GM21423 (cell line): ENCODE measurements around the gene RERE.
"Not testable (repeated sequence)": the region's sequence is repeated elsewhere in the genome, so short reads cannot be mapped to it uniquely, and the experiment has no call there.

Experiments used
- ATAC-seq: cut with Tn5 transposase; IDR thresholded peaks from one replicate; pipeline ENCODE4 v1.9.1; 2021; ENCODE audit warnings: mild to moderate bottlenecking, moderate library complexity; ENCODE audit not compliant: unreplicated experiment

The RERE gene

DNA sequence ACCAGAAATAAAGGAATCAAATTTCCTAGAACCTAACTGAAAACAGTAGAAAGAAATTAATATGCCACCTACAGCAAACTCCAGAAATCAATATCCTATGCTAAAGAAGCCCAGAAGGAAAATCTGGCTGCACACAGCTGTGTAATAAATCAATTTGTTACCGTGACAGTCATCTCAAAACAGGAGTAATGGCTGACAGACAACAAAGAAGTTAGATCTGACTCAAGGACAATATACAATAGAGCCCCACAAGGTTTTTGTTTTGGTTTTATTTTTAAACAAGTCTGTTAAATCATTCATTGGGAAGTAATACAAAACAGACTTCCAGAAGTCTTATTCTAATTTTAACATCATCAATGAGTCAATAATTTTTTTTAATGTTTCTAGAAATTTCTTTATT is 168.4 kb downstream of the RERE start:
- peak; percentile 38 for ATAC-seq

DNA sequence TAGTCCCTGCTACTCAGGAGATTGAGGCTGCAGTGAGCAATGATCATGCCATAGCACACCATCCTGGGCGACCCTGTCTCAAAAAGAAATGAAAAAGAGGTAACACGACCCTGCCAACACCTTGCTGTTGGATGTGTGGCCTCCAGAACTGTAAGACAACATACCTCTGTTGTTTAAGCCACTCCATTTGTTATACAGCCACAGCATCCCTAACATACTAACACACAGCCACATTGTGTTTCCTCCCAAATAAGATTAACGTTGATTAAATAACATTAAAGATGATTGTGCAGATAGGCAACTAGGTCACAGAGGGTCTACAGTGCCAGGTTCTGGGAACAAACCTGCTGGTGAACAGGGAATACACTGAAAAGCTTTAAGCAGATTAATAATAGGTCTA is 170.4 kb downstream of the RERE start:
- ATAC-seq, result no peak

DNA sequence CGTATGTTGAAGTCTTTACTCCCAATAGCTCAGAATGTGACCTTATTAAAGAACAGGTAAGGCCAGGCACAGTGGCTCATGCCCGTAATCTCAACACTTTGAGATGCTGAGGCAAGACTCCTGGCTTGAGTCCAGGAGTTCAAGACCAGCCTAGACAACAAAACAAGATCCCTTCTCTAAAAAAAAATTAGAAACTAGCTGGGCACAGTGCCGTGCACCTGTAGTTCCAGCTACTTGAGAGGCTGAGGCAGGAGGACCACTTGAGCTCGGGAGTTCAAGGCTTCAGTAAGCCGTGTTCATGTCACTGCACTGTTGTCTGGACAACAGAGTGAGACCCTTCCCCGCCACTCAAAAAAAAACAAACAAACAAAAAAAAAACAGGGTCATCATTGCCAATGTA is 171.3 kb downstream of the RERE start:
- no peak for ATAC-seq

DNA sequence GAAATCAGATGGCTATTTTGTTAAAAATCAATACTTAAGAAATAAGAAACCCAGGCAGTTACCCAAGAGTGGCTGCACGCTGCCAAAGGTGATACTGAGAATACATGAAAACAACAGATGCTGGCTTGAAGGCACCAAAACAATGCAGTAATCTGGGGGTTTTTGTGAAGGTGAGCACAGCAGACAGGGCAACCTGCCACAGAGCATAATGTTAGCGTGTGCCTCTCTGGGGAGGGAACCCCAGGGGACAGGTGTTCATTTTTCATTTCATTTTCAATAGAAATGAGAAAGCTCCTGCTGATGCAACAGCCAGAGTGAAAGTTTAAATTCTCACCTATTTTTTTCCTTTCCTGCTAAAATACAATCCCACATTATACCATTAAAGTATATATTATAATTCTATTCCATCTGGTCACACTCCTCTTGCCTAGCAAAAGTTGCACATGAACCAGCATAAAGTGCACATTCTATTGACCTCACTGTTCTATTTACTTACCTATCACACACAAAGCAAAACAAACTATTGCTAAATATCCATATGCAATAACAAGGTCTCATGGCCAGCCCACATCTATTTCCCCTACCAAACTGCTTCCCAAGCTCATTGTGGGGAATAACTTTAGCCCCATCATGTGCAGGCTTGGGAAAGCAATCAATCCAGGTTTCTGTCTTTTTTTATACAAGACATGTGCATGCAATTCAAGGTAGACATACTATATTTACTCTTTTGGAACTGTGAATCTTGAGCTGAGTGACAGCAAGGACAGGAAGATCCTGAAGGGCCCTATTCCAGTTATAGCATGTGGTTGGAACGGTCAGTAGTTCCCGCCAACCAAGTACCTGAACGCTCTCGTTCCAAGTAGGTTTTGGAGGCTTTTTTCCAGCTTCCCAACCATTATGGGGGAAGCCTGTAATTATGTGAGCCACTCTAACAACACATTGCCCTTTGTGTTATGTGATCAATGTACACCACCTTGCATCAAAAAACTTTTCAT is 173.6 kb downstream of the RERE start:
- peak; percentile 85 for ATAC-seq

DNA sequence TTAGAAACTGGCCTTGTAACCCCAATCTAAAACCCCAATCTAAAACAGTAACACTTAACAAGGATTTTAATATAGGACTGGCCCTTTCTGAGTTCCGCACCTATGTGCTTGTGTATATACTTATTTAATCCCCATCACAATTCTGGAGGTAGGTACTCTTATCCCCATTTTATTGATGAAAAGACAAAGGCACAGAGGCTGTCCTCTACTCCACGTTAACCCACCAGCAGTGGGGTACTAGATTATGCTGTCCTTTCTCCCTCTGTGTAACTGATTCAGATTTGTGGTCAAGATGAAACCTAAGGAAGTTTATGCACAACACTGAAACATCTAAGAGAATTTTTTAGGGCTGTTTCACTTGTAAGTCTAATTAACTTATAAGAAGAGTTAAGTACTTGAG is 175.3 kb downstream of the RERE start:
- ATAC-seq, result no peak

DNA sequence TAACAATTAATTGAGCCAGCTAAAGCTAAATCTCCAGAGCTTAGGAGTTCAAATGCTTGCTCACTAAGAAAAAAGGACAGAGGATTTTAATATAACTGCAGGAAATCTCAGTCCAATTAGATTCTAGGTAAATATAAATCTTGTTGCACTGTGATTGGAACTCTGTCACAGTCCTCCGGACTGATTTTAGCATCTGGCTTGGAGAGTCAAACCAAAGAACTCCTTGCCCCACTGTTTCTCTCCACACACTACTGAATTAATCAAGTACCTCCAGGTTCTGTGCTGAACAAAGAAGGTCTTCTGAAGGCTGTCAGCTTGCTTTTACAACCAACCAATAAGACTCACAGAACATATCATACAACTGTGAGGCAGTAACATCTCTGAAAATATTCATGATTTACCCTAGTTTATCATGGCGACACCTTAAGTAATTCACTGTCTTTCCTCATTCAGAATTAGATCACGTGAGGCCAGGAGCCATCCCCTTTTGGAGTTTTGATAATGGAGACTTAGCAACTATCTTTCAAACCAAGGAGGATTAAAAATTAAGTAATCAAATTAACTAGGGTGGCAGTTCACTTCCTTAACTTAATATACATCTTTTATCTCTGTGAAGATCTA is 176.0 kb downstream of the RERE start:
- ATAC-seq, result no peak

DNA sequence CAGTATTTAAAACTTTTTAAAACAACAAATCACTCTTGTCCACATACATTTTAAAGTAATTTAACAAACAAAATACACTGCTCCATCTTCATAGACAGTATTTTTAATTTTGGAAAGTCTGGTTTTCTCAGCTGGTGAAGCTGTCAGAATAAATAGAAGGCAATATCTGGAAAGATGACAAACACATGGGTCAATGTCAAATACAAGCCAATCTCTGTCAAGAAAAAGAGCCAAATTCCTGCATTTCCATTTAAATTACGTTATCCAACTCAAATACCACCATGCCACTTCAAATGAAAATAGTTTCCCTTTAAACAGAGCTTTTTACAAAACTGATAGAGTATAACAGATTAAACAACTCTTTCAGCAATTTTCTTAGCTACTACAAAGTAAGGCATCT is 176.5 kb downstream of the RERE start:
- no peak for ATAC-seq

DNA sequence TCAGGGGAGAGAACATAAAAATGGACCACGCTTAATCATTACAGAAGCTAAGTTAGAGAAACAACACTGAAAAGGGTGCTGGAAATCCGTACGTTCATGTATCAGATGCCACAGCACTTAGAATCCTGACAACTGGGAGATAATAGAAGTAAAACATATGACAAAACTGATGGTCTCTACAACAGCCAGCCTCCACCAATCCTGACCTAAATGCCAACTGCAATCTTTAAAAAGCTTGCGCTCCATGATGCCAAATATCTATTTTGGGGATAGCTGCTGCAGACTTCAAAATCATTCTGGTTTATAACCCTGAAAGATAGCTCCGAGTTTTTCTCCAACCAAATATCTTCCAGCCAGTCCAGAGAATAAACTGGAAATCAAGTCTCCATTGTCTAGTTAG is 178.3 kb downstream of the RERE start:
- no peak for ATAC-seq

DNA sequence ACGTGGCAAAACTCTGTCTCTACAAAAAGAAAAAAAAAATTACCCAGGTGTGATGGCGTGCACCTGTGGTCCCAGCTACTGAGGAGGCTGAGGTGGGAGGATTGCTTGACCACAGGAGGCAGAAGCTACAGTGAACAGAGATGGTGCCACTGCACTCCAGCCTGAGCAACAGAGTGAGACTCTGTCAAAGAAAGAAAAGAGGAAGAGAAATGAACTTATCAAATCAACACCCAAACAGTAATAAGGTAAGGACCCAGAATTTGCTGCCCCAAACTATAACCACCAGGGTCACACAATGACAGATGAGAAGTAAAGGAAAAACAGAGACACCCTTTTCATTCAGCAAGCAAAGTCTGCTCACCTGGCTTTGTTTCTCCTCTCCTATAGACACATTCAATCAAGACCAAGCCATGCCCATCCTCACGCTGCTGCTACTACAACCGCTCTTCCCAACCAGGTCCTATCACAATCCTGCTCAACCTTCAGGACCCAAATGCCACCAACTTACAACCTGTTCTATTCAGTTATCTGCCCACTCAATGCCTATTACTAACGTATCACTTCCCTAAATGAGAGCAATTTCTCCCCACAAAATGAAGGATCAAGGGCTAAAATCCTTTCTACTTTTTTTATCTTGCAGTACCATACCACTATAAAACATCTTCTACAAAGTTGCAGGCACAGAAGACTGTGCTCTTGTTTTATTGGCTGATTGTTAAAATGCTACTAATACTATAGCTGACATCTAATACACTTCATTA is 183.5 kb downstream of the RERE start:
- no peak for ATAC-seq

DNA sequence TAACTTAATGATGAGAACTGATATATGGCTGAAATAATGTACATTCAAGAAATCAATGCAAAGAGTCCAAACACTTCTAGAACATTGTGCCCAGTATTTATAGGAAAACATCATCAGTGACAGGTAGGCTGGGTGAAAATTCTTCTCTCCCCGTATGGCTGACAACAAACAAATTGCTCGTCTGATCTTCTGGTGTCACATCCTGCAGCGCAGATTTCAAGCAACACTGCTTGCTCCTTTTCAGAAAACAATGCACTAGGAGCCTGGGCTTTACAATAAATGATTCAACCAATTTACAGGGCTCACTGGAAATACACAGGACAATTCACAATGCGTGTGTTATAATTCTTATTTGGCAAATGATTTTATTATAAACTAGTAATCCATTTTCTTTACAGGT is 185.3 kb downstream of the RERE start:
- no peak for ATAC-seq

DNA sequence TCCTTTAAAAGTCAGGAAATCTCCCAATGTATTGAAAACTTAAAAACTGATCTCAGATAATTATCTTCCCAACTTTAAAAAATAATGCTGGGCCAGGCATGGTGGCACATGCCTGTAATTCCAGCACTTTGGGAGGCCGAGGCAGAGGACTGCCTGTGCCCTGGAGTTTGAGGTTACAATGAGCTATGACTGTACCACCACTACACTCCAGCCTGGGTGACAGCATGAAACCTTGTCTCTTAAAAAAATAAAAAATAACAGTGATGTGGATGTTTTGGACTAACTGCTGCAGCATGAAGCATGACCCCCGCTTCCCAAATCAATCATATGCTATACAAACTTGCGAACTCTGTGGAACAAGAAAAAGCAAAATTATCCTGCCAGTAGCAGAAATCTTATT is 186.3 kb downstream of the RERE start:
- ATAC-seq, result no peak

DNA sequence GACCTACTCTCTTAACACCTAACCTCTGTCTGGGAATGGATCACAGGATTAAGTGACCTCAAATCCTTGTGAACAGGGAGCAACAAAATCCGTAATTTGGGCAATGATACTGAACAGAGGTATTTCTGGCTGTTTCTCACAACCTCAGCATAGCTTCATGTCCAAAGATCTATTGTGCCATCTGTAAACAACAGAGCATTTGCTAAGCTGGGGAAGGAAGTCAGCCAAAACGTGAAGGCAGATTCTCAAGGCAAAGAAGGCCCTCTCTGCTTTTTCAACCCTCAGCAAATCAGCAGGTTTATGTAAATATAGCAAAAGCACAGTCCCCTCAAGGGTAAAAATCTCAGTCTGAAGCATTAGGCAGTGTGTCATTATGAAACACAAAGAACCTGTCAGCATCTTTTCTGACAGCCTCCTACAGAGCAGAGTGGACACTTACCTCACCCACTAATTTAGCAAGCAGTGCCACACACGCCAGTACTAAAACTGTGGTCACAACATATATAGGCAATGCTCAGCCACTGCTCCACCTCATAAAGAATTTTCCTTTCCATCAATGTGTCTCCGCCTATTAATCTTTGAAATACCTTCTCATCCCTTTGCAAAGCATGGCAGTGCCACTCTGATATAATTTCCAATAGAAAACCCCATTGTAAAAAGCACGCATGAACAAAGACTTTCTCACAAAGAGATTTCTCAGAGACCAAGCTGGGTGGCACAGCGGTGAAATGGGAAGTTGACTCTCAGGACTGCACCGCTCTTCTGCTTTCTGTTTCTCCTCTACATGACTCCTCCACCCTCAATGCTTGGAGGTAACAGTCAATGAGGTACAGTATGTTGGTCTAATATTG is 188.0 kb downstream of the RERE start:
- ATAC-seq, result peak; percentile 64

DNA sequence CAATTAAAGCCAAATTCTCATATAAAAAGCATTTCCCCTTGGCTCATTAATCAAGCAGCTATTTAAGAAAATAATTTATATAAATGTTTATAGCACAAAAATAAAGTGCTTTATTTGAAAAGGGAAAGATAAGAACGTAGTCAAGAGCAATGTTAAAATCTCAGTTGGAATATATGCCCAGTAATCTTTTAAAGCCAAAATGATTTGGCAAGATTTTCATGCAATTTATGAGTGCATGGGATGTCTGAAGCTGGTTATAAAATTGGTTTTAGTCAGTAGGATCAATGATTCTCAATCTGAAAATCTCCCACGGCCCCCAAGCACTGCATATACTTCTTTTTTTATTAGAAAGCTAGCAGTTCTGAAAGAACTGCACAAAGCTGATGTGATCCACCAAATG is 188.8 kb downstream of the RERE start:
- no peak for ATAC-seq

DNA sequence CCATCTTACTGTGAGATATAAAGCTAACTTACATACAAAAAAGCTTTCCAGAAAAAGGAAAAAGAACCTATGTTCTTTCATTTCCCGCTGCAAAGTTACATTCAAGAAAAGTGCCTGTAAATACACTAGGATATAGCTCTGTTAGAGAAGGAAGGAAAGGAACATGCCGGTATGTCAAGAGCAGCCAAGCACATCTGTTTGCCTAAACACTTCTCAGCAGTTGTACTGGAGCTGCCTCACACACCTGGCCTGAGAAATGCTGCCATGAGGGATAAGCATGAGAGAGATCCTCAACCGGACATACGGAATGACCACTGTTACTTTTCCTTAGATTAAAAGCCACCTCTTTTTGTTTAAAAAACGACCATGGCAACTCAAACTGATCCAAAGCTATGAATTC is 189.7 kb downstream of the RERE start:
- ATAC-seq, result no peak

DNA sequence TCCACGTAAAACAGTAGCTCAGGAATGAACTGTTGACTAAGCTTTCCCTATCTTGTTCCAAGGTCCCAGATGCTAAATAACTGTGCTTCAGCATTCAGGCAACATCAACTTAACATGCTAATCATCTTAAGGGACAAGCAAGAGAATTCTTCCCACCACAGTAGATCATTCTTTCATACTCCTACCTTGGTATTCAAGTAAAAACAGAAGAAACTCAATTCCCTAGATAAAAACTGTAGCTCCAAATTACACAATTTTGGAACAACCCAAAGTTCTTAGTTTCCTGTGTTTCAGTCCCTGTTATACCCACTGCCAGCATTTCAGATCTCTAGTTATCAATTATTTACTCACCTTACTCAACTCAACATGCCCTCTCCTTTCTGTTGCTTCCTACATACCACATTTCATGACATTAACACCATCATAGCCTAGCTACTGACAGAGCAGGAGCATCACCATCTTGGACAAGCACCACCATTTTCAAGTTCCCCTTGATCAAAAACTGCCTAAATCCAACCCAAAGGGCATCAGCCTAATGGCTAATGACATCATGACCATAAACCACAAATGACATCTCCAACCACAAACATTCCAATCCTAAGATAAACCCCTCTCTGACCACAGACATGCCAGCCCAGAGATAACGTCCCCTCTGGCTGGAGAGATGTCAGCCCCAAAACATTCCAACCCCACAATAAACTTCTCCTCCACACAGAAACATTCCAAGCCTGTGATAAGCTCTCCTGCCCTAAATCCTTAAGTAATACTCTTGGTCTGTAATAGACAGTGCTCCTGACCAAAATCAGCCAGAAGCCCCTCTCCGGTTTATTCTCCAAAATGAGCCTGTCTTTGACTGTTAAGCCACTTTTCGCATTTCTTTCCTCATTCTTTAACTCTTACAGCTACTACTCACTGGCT is 191.2 kb downstream of the RERE start:
- ATAC-seq, result no peak

DNA sequence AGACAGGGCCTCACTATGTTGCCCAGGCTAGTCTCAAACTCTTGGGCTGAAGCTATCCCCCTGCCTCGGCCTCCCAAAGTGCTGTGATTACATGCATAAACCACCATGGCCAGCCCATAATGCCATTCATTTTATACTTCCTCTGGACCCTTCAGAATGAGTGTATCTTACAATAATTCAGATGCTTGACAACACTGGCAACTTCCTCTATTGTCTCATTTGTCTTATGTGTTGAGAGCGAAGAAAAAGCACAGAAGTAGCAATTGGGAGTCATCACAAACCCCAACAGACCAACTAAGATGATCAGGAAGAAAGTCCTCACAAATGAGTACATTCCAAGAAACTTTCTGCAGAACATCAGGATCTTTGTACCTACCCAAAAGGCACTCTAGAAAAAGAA is 191.9 kb downstream of the RERE start:
- no peak for ATAC-seq

DNA sequence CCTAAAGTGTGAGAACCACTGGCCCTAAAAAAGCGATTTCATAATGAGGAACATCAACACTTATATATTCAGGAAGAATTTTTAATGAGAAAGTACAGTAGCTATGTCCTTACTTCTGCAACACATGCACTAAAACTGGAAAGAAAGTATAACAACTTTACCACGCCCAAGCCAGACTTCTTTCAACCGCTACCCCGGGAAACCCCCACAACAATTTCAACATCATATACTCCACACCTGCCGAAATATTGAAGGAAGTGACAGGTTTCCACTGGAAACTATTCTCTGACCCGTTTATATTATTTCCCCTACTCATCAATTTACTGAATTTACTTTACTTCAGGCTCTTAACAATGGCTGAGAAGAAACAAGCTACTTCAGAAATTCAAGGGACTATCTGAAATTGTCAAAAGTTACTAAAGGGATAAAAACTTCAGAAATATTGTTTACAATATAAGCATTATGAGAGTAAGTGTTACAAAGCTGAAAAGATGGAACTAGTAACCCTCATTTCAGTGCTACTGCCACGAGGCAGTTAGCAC is 193.7 kb downstream of the RERE start:
- peak; percentile 68 for ATAC-seq

DNA sequence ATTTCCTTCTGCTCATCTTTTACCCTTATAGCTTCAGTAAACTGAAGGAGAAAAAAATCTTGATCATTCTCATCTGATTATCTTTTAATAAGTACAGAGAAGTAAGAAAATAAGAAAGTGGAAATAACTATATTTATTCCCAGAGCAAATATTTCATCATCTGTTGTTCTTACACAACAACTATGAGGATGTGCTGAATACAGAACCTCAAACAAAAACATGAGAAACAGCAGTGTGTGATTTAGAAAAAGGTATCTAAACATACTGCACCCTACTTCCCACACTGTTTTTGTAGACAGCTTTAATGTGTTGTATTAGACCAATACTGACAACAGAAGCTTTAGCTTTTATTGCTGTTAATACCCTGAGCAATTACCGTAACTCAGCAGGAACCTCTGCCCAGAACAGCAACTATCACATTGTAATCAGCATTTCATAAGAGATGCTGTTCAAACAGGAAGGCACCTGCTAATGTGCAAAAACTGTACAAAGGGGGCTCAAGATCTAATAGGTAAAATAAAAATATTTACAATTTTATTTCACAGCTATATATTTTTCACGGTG is 195.6 kb downstream of the RERE start:
- not testable (repeated sequence) for ATAC-seq

DNA sequence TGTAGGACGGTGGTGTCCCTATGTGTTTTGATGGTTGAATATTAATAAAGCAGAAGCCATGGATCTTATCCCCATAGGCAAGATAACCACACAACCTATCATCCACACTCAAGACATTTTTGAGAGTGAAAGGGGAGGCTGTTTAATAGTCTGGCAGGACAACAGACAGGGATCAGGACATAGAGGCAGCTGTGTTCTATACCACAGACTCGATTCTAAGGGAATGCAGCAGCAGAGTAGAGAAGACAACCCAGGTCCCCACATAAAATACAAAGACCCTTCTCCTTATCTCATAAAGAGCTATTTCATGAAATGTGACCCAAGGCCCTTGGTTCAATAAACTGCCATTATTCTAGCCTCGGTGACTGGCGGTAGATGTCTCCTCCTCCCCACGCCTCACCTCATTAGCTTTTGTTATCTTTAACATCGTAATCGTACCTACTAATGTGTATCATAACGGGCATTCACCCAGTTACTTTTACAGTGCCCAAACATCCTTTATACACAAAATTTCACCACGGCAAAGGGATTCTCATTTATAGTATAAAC is 196.3 kb downstream of the RERE start:
- not testable (repeated sequence) for ATAC-seq
